Left colon (tissue), 2 donors: Measurements from ENCODE around the gene ASCL1. TPM values are rescaled to one million over a fixed set of nuclear protein-coding genes. Genes with fewer than 3 reads are reported as not detected.
A peak's percentile ranks its signal among the peaks of the same experiment; 100 is the strongest.

Source experiments
- ATAC-seq: fragments of 200-7000 bp; cut with Tn5 transposase; one replicate; pipeline ENCODE4 v1.9.1; 2020; ENCODE audit warnings: mild to moderate bottlenecking, moderate library complexity
- DNase-seq, 2 donors: peaks; one replicate each; pipeline ENCODE4 v3.0.0-alpha.2; 2020
- intact Hi-C, 2 donors: fragments of 100-400 bp; cut with DNase I in 1 of 2; cut with micrococcal nuclease in 1 of 2; formaldehyde crosslinking; loops; one replicate each; pipeline versions ENCODE4 v1.11.2 to v1.14.0; 2022; cut with DNase I, micrococcal nuclease
- total RNA-seq, 2 donors: library from RNA; stranded (reverse); fragmentation: NEBNext Ultra II Directional; extraction: Animal tissue kit (Norgen Biotek cat#: 25700); gene quantifications; one replicate each; pipeline ENCODE4 v1.2.1, GENCODE V29; 2021
- donor health status: DM: no; HTN: no; CAD: no.
- donor health status: DM: yes; HTN: yes; CAD: no.

The ASCL1 gene
- total RNA-seq, 2 donors from 2014 or later, result 0.12 to 0.47 TPM

- ATAC-seq (peak; percentile 62), DNase-seq (peak in 1 of 2 donors; percentile 23)
- intact Hi-C loops, result no loop called here
Observed at GRCh38 chr12:102950107-102950949, 7.1 kb upstream of the ASCL1 start.

GRCh38 chr12:102950950-102951619, 6.4 kb upstream of the ASCL1 start:
- ATAC-seq (no peak), DNase-seq (no peak)
- intact Hi-C loops, result no loop called here

- intact Hi-C loops, result no loop called here
Observed at GRCh38 chr12:102951841-102952240, 5.6 kb upstream of the ASCL1 start.

GRCh38 chr12:102953221-102953620, 4.3 kb upstream of the ASCL1 start:
- no peak for DNase-seq
- intact Hi-C loops, result no loop called here

More at GRCh38 chr12:102951841-102952240, 5.6 kb upstream of the ASCL1 start:
- no peak for DNase-seq
- ATAC-seq, result no peak

GRCh38 chr12:102954134-102954533, 3.3 kb upstream of the ASCL1 start:
- ATAC-seq (no peak), DNase-seq (no peak)
- intact Hi-C loops, result no loop called here

More at GRCh38 chr12:102953221-102953620, 4.3 kb upstream of the ASCL1 start:
- ATAC-seq, result no peak

- ATAC-seq (no peak), DNase-seq (no peak)
- intact Hi-C loops, result no loop called here
Observed at GRCh38 chr12:102955926-102956737, 1.3 kb upstream of the ASCL1 start.

- DNase-seq (no peak), ATAC-seq (no peak)
- intact Hi-C loops, result no loop called here
Observed at GRCh38 chr12:102956738-102957327, 641 bp upstream of the ASCL1 start.

GRCh38 chr12:102958073-102958829, 777 bp downstream of the ASCL1 start:
- intact Hi-C loops, result no loop called here
- no peak for ATAC-seq
- DNase-seq, result no peak

- ATAC-seq (no peak), DNase-seq (no peak)
- intact Hi-C loops, result no loop called here
Observed at GRCh38 chr12:102958830-102959176, 1.3 kb downstream of the ASCL1 start.

GRCh38 chr12:102959391-102959790, 1.9 kb downstream of the ASCL1 start:
- DNase-seq, result no peak
- ATAC-seq, result no peak
- intact Hi-C loops, result no loop called here

- DNase-seq (no peak), ATAC-seq (no peak)
- intact Hi-C loops, result no loop called here
Observed at GRCh38 chr12:102960766-102961465, 3.4 kb downstream of the ASCL1 start.

GRCh38 chr12:102961466-102961855, 4.0 kb downstream of the ASCL1 start:
- intact Hi-C loops, result no loop called here
- ATAC-seq (no peak), DNase-seq (no peak)

- DNase-seq, result no peak
- intact Hi-C loops, result no loop called here
- ATAC-seq, result no peak
Observed at GRCh38 chr12:102962532-102962931, 5.1 kb downstream of the ASCL1 start.

GRCh38 chr12:102962986-102963385, 5.5 kb downstream of the ASCL1 start:
- DNase-seq (no peak), ATAC-seq (no peak)
- intact Hi-C loops, result no loop called here

GRCh38 chr12:102963796-102964195, 6.3 kb downstream of the ASCL1 start:
- DNase-seq (no peak), ATAC-seq (no peak)
- intact Hi-C loops, result no loop called here

- intact Hi-C loops, result no loop called here
- ATAC-seq (peak; percentile 99), DNase-seq (peak; percentile 44 to 73)
Observed at GRCh38 chr12:102964872-102965271, 7.4 kb downstream of the ASCL1 start.

GRCh38 chr12:102965281-102966155, 8.0 kb downstream of the ASCL1 start:
- ATAC-seq (peak; percentile 10), DNase-seq (no peak)

More at GRCh38 chr12:102965281-102966155, 8.0 kb downstream of the ASCL1 start:
- intact Hi-C loops, result no loop called here
